HUES64 (cell line): ENCODE data around the gene ZBED2. TPM values are rescaled to one million over a fixed set of nuclear protein-coding genes. Genes with fewer than 3 reads are reported as not detected.
"Not testable (repeated sequence)": the region's sequence is repeated elsewhere in the genome, so short reads cannot be mapped to it uniquely, and the experiment has no call there.

Experiments used
- H3K27ac ChIP-seq: 2 replicates; pipeline ENCODE4 v1.7.0; 2013; ENCODE audit warnings: low read depth, low read length, inconsistent platforms
- H3K27me3 ChIP-seq: 2 replicates; pipeline ENCODE4 v1.6.1; 2013; ENCODE audit warnings: mild to moderate bottlenecking, low read length; ENCODE audit not compliant: insufficient read depth
- H3K36me3 ChIP-seq: 2 replicates; pipeline ENCODE4 v1.6.1; 2013; ENCODE audit warnings: mild to moderate bottlenecking, low read length; ENCODE audit not compliant: insufficient read depth
- H3K4me1 ChIP-seq: 2 replicates; pipeline ENCODE4 v1.6.1; 2013; ENCODE audit warnings: mild to moderate bottlenecking, low read length, moderate library complexity; ENCODE audit not compliant: insufficient read depth
- H3K4me3 ChIP-seq: 2 replicates; pipeline ENCODE4 v1.5.1; 2013; ENCODE audit warnings: mild to moderate bottlenecking, low read length, moderate library complexity
- H3K9ac ChIP-seq: 2 replicates; pipeline ENCODE4 v1.6.1; 2013; ENCODE audit warnings: mild to moderate bottlenecking, low read depth, low read length
- H3K9me3 ChIP-seq: 2 replicates; pipeline ENCODE4 v1.6.1; 2013; ENCODE audit warnings: low read depth, low read length; ENCODE audit not compliant: insufficient read depth
- WGBS: fragments of 150-250, 120-280 bp; methylation state at CpG from one replicate; pipeline ENCODE4 v1.1.7; 2013; ENCODE audit warnings: missing lambda C conversion rate; 5-methylcytosine and 5-hydroxymethylcytosine counted together
- polyA plus RNA-seq, 2 experiments: library from polyadenylated mRNA; stranded (reverse); fragments of 50-300 nt; gene quantifications; one replicate each; pipeline ENCODE4 v1.2.3, GENCODE V29; 2013

ZBED2 gene, protein sequence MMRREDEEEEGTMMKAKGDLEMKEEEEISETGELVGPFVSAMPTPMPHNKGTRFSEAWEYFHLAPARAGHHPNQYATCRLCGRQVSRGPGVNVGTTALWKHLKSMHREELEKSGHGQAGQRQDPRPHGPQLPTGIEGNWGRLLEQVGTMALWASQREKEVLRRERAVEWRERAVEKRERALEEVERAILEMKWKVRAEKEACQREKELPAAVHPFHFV
- not detected for polyA plus RNA-seq (2013, experiment 1 of 2)
- not detected for polyA plus RNA-seq (2013, experiment 2 of 2)

DNA sequence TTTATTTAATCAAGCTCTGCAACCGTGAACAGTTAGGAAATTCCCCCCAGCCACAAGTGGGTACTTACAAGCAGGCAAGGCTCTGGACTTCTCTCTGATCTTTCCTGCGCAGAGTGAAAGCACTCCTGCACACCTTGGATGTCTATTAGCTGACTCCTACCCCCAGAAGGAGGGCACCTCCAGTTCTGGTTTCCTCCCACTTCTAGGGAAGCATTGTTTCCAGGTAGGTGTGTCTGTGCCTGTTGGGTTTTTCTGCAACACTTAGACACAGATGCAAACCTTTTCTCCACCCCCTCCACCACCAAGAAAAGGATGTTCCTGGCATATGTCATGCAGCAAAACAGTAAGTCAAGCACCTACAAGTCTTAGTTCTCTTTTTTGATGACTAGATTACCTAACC is at the start of gene ZBED2:
TSS of gene ZBED2 (minus strand) at position 115 of the 400 bp plus-strand sequence. CDS start 1,145 bp downstream, outside the sequence.
- H3K27me3 ChIP-seq: no peaks in the 10 kb centered on the region
- H3K4me1 ChIP-seq: no peaks in the 10 kb centered on the region
- no peaks in the 10 kb centered on the region for H3K9me3 ChIP-seq
- no peak within 1 kb of the TSS for H3K27ac ChIP-seq
- 95% methylated on average over 2 of the region's 2 CpGs for WGBS
- H3K9ac ChIP-seq: no peak within 1 kb of the TSS
- H3K36me3 ChIP-seq: no peaks in the 10 kb centered on the region
- no peak within 1 kb of the TSS for H3K4me3 ChIP-seq

DNA sequence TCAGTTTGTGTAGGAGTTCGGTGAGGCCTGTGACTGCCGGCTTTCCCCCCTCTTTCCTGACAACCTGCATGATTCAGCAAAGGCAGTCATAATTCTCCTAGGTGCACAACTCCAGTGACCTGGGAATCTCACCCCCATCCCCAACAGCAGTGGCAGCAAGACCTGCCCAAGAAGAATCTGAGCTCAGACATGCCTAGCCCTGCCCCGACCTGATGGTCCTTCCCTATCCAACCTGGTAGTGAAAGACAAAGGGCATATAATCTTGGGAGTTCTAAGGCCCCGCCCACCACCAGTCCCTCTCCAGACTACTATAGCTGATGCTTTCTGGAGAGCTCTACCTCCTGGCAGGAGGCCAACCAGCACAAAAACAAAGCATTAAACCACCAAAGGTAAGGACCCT is 44.2 kb upstream of the ZBED2 start:
- Histone ChIP-seq H3K4me1 (no peaks in the 10 kb centered on the region), H3K9ac (no peak overlapping the region), H3K36me3 (no peaks in the 10 kb centered on the region), H3K9me3 (no peaks in the 10 kb centered on the region; the same call in 1 of the 2 replicates), H3K27ac (no peak overlapping the region), H3K4me3 (no peak overlapping the region), H3K27me3 (no peaks in the 10 kb centered on the region)
- 82% methylated on average over 4 of the region's 4 CpGs for WGBS

DNA sequence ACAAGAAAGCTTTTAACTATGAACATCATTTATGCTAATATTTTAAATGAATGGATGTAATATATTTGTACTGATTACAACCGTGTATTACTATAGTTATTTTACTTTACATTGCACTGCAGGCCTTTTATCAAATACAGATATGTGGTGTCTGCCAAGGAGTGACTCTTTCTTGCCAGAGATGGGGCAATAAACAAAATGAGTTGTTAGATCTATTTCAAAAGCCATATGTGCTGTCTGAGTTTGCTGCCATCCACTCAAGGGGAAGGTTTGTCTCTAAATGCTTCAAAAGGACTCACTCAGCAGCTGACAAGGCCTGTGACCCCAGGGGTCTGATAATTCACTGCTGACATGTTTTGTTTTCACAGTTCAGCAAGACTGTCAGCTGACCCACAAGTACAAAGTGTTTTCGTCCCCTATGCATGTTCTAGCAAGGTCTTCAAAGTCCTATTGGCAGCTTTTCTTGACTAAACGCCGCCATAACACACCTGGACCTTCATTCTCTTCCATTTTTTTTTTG is 41.3 kb upstream of the ZBED2 start:
- Histone ChIP-seq H3K27ac (no peak overlapping the region), H3K27me3 (no peaks in the 10 kb centered on the region), H3K4me1 (no peaks in the 10 kb centered on the region), H3K4me3 (no peak overlapping the region), H3K9me3 (no peaks in the 10 kb centered on the region), H3K36me3 (no peaks in the 10 kb centered on the region), H3K9ac (no peak overlapping the region)
- 80% methylated on average over 3 of the region's 4 CpGs for WGBS

DNA sequence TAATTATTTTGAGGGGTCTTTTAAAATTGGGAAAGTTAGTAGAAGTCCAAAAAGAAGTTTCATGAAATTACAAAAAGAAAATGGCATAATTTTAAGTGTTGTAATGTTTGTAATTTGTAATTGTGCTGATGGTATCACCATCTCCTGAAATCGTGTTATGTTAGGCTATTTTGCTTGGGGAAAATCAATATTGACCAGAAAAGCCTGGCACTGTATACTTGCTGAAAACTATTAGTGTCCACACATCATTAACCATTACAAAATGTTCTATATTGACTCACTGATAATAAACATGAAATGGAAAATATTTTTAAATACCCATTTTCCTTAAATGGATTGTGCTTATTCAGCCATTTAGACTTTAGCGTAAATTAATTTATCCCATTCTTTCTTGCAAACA is 40.3 kb upstream of the ZBED2 start:
- H3K36me3 ChIP-seq: no peaks in the 10 kb centered on the region
- no peak overlapping the region for H3K4me3 ChIP-seq
- 94% methylated on average over 2 of the region's 2 CpGs for WGBS
- H3K27ac ChIP-seq: no peak overlapping the region
- H3K27me3 ChIP-seq: no peaks in the 10 kb centered on the region
- no peaks in the 10 kb centered on the region for H3K4me1 ChIP-seq
- H3K9me3 ChIP-seq: no peaks in the 10 kb centered on the region
- H3K9ac ChIP-seq: no peak overlapping the region

DNA sequence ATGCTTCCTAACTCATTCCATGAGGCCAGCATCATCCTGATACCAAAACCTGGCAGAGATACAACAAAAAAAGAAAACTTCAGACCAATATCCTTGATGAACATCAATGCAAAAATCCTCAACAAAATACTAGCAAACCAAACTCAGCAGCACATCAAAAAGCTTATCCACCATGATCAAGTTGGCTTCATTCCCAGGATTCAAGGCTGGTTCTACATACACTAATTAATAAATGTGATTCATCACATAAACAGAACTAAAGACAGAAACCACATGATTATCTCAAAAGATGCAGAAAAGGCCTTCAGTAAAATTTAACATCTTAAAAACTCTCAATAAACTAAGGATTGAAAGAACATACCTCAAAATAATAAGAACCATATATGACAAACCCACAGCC is 35.5 kb upstream of the ZBED2 start:
- not testable (repeated sequence) for H3K9me3 ChIP-seq, H3K9ac ChIP-seq, H3K4me3 ChIP-seq, H3K27me3 ChIP-seq, H3K4me1 ChIP-seq, H3K27ac ChIP-seq, H3K36me3 ChIP-seq

DNA sequence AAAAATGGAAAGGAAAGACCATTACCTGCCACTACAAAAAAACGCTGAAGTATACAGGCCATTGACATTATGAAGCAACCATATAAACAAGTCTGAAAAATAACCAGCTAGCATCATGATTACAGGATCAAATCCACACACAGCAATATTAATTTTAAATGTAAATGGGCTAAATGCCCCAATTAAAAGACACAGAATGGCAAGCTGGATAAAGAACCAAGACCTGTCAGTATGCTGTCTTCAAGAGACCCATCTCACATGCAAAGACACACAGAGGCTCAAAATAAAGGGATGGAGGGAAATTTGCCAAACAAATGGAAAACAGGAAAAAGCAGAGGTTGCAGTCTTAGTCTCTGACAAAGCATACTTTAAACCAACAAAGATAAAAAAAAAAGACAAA is 33.9 kb upstream of the ZBED2 start:
- not testable (repeated sequence) for H3K36me3 ChIP-seq, H3K27me3 ChIP-seq, H3K27ac ChIP-seq, H3K9me3 ChIP-seq, H3K4me1 ChIP-seq, H3K4me3 ChIP-seq, H3K9ac ChIP-seq
- 100% methylated on average over 1 of the region's 1 CpG for WGBS

DNA sequence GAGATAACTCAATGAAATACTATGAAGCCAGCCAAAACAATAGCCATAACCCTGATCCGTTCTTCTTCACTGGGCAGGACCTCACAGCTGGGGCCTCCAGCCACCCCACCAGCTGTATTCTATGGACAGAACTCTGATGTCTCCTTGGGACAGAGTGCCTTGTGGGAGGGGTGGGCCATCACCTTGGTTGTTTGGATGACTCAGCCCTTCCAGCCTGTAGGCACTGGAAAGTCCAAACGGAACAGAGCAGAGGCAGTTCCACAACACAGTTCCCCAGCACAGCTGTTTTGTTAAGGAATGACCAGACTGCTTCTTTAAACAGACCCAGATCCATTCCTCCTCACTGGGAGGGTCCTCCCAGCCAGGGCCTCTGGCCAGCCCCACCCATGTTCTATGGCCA is 31.9 kb upstream of the ZBED2 start:
- Histone ChIP-seq H3K4me3 (no peak overlapping the region), H3K9me3 (peaks cover 3% of the 10 kb centered on the region; the same call in 1 of the 2 replicates), H3K4me1 (no peaks in the 10 kb centered on the region), H3K27me3 (no peaks in the 10 kb centered on the region), H3K27ac (no peak overlapping the region), H3K9ac (no peak overlapping the region), H3K36me3 (no peaks in the 10 kb centered on the region)
- 86% methylated on average over 2 of the region's 2 CpGs for WGBS

DNA sequence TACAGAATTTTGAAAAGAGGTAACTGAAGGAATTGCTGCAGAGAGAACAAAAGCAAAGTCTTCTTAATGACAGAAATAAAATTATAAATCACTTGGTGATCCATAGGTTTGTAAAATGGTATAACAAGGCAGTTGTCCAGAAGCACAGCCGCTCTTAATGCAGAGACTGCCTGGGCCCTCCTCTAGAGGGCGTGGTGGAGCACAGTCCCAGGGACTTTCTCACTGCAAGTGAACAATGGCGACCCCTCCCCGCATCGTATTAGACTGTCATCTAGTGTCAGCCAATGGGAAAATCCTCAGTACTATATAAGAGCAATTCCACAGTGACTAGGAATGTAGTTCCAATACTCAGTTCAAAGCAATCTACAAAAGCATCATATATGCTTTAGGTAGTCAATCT is 26.4 kb upstream of the ZBED2 start:
- no peak overlapping the region for H3K27ac ChIP-seq
- no peaks in the 10 kb centered on the region for H3K4me1 ChIP-seq
- H3K9ac ChIP-seq: no peak overlapping the region
- no peaks in the 10 kb centered on the region for H3K36me3 ChIP-seq
- no peaks in the 10 kb centered on the region for H3K27me3 ChIP-seq
- peaks cover 18% of the 10 kb centered on the region for H3K9me3 ChIP-seq
- 66% methylated on average over 5 of the region's 5 CpGs for WGBS
- H3K4me3 ChIP-seq: no peak overlapping the region

DNA sequence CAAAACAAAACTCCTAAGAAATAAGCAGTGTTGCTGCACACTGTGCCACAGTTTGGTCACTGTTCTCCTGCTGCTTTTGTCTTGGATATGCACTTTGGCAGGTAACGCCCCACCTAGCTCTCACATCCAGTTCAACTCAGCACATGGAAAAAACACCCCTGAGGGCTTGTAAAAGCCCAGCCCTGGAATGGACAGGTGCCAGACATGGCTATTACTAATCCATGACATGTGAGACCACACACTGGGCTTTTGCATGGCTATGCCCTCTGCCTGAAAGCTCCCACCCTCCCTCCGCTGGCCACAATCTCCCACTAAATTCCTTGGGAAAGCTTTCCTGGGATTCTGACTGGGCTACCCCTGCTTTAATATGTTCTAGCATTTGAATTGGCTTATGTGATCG is 24.7 kb upstream of the ZBED2 start:
- no peaks in the 10 kb centered on the region for H3K36me3 ChIP-seq
- no peak overlapping the region for H3K9ac ChIP-seq
- no peak overlapping the region for H3K27ac ChIP-seq
- 84% methylated on average over 3 of the region's 3 CpGs for WGBS
- no peaks in the 10 kb centered on the region for H3K27me3 ChIP-seq
- no peaks in the 10 kb centered on the region for H3K4me1 ChIP-seq
- H3K9me3 ChIP-seq: peaks cover 18% of the 10 kb centered on the region
- no peak overlapping the region for H3K4me3 ChIP-seq

DNA sequence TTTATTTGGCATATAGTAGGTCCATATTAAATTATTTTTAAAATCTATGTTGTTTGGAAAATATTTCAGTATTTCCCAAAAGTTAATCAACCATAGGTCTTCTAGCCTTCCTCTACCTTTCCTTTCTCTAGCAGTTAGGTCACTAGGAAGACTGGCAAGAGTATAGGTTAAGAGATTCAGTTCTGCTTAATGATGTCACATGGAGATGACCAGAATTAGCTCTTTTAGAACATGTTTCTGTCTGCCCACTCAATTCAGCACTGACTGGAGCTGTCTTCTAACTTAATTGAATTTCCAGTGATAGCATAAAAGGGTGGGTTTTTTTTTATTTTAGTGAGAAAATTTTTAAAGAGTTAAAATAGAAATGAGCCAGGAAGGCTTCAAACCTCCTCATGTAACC is 23.8 kb upstream of the ZBED2 start:
- Histone ChIP-seq H3K27me3 (no peaks in the 10 kb centered on the region), H3K36me3 (no peaks in the 10 kb centered on the region), H3K9me3 (peaks cover 18% of the 10 kb centered on the region), H3K9ac (no peak overlapping the region), H3K4me1 (no peaks in the 10 kb centered on the region), H3K4me3 (no peak overlapping the region), H3K27ac (no peak overlapping the region)

DNA sequence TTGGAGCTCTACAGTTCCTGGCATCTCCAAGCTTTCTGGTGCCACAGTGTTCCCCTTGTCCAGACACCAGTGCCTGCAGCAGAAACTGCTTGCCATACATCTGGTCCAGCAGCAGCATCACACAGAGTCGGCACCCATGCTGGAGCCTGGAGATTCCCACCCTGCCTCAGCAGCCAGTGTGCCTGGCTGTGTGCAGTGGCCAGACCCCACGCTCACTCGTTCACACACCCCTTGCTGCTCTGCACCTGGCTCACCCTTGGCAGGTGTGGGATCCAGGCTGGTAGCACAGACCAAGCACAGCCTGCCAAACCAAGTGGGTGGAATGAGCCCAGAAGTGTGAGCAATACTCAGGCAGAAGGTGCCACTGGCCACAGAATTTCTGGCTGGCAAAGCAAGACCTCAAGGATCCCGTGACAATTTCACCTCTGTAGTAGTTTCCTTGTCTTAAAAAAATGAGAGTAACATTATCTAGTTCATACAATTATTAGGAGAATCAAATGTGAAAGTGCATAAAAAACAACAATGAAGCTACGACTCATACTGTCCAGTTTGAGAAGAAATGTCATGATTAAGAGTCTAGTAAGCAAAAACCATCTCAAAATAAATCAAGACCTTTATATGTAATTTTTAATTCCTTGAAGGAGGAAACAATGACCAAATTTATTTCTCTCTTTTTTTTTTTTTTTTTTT is 22.9 kb upstream of the ZBED2 start:
- Histone ChIP-seq H3K36me3 (no peaks in the 10 kb centered on the region), H3K27me3 (no peaks in the 10 kb centered on the region), H3K4me3 (no peak overlapping the region), H3K4me1 (no peaks in the 10 kb centered on the region), H3K9me3 (peaks cover 18% of the 10 kb centered on the region), H3K27ac (no peak overlapping the region), H3K9ac (no peak overlapping the region)
- 91% methylated on average over 4 of the region's 5 CpGs for WGBS
